ENCODE results near the gene PLEKHO2.

Gene PLEKHO2

DNA sequence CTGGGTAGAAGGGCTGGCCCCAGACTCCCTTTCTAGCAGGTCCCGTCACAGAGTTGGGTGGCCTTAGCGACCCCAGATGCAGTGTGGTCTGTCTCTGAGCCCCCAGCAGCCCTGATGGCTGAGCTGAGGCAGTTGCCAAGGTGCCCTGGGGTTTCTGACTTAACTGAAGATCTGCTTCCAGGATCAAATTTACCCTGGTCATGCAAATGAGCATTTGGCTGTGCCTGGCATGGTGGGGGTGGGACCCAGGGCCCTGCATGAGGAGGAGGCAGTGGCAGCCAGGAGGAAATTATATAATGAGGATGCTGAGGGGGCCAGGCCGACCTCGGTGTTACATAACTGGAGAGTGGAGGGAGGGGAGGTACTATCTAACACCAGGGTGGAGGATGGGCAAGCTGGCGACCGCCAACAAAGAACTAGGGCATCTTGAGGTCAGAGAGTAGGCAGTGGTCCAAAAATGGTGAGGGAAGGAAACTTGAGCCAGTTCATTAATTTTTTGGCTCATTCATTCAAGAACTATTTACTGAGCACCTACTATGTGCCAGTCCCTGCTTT, 16.4 kb downstream of the PLEKHO2 start:
- DNase-seq, result no peak

DNA sequence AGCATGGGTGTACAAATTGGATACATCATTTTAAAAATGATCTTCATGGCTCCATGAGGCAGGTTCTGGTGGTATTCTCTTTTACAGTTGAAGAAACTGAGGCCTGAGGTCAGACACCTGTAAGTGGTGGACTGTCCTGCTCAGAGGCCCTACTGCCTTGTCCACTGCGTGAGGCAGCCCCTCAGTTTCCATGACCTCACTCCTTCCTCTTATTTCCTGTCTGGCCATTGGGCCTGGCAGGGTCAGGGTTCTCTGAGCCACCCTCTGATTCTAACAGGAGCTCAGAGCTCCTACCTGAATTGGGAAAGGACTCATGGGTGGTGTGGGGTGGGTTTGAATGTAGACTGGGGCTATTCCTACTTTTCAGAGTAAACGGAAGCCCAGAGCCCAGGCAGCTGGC, 17.5 kb downstream of the PLEKHO2 start:
- no peak for DNase-seq

DNA sequence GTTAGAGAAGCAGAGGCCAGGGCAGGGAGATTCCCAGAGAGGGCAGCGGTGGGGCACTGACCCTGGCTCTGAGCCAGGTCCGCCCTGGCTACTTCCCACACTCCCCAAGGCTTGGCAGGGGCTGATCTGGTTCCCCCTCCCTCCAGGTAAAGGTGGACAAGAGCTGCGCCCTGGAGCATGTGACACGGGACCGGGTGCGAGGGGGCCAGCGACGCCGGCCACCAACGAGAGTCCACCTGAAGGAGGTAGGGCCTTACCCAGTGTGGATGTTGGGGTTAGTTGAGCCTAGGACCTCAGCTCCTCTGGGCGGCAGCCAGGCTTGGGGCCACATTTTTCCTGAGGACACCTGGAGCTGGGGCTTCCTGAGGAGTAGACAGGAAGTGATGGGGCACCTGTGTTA, 19.6 kb downstream of the PLEKHO2 start:
- DNase-seq, result no peak

DNA sequence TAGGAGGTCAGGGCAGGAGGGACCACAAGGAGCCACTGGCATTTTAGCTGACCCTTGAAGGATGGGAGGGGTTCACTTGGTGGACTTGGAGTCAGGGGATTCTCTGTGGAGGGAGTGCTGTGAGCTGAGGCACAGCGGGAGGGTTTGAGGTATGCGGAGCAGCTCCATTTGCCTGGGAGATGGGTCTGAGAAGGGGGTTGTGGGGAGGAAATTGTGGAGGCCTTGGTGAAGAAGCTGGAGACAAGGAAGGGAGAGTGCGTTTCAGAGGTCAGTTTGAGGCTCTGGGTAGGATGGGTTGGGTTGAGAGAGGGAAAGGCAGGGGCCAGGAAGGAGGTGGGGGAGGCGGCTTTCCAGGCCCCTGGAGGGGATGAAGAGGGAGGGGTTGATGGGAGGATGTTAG, 20.2 kb downstream of the PLEKHO2 start:
- no peak for DNase-seq

DNA sequence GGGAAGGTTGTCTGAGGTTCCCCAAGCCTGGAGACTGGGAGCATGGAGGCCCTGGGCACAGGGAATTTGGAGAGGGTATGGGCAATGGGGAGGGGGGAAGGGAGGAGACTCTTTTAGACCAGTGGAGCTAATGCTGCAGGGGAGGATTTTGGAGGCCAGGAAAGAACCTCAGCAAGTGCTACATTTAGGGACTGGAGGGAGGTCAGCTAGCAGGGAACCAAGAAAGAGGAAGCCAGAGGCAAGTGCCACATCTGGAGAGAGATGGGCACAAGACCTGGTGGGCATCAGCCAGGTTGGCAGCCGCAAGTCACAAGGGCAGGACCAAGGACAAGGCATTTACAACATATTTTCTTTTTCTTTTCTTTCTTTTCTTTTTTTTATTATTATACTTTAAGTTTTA, 20.7 kb downstream of the PLEKHO2 start:
- no peak for DNase-seq

DNA sequence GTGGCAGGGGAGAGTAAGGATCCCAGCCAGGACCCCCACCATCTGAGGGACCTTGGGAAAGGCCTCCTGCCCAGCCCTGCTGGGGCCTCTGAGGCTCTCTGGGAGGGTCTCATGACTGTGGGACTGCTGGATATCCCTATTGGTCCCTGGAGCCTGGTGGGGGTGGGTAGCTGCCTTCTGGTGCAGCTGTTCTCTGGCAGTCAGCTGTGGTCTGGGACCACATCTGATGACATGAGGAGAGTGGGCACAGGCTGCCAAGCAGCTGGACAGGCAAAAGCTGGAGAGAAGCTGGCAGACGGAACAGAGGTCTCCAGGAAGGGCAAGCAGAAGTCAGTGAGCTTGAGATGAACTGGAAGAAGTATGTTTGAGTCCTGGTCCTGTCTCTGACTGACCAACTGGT, 22.4 kb downstream of the PLEKHO2 start:
- no peak for DNase-seq

DNA sequence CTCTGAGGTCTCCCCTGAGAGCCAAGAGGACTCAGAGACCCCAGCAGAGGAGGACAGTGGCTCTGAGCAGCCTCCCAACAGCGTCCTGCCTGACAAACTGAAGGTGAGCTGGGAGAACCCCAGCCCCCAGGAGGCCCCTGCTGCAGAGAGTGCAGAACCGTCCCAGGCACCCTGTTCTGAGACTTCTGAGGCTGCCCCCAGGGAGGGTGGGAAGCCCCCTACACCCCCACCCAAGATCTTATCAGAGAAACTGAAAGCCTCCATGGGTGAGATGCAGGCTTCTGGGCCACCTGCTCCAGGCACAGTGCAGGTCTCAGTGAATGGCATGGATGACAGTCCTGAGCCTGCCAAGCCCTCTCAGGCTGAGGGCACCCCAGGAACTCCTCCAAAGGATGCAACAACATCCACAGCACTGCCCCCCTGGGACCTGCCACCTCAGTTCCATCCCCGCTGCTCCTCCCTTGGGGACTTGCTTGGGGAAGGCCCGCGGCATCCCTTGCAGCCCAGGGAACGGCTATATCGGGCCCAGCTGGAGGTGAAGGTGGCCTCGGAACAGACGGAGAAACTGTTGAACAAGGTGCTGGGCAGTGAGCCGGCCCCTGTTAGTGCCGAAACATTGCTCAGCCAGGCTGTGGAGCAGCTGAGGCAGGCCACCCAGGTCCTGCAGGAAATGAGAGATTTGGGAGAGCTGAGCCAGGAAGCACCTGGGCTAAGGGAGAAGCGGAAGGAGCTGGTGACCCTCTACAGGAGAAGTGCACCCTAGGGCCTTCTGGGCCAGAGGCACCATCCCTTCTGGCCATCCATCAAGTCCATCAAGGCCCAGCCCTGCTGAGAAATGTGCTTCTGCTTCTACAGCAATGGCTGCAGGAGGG, 23.6 kb downstream of the PLEKHO2 start:
- DNase-seq, result no peak

DNA sequence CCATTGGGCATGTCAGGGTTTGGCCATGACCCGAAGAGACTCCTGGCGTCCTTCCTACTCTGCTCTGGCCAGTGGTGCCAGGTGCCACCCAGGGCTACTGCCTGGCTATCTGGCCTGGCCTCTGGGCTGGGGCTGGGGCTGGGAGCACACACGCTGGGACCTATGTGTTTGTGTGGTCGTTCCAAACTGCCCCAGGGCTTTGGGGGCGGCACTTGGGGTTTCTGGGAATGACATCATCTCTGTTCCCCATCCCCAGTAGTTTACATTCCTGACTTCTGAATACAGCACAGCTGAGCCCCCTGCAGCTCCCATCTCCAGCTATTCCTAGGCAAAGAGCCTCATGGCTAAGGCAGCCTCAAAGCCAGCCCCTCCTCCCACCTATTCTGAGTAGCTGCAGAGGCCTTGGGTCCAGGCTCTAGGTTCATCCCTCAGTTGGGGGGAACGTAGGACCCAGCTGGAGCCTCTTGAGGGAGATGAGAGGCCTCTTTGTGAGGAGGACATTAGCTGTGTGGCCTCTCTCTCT, 24.3 kb downstream of the PLEKHO2 start:
- no peak for DNase-seq

DNA sequence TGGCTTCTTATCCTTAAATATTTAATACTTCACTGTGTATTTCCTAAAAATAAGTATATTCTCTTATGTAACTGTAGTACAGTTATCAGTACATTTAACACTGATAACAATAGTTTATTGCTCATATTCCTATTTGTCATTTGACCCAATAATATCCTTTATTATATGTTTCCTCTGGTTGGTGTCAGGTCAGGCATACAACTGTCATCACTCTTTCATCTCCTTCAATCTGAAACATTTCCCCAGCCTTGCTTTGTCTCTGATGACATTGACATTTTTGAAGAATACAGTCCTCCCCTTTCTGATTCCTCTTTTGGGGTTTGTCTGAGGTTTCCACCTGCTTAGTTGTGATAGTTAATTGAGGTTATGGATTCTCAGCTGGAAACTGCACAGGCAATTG, 27.8 kb downstream of the PLEKHO2 start:
- DNase-seq, result no peak

DNA sequence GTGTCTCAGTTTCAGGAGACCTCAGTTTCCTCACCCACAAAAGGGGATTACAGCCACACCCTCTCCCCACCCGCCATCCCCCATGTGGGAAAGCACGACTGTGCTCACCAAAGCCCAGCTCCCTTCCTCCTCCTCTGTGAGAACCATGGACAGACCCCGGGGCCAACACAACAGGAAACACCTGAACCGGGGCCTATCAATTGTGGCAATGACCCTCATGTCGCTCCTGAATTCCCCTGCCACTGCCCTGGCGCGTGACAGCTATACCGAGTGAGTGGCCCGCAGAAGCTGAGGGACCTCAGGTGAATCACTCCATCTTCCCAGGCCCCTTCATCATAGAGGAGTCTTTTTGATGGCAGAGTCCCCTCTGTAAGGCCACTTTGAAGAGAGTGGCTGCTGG, 28.6 kb downstream of the PLEKHO2 start:
- DNase-seq, result no peak

DNA sequence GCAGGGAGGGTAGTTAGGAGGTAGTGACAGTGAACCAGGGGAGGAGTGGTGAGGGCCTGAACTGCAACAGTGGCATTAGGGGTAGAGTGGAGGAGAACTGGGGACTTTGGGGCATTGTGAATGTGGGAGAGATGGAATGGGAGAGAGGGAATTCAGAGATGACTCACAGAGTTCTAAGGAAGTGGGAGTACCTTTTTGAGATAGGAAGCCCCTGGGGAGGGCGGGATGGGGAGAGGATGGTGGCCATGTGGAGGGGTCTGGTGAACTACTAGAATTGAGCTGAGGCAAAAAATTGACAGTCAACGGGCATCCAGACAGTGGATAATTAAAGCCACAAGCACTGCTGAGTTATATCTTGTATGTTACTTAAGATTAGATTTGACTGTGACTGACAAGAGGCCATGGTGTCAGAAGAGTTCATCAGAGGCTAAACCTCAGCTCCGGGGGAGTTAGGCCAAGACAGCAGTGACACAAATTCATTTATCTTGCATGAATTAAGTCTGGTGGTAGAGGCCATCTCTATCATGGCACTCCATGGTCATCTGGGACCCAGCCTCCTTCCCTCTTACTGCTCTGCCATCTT, 34.0 kb downstream of the PLEKHO2 start:
- peak; percentile 34 for DNase-seq

DNA sequence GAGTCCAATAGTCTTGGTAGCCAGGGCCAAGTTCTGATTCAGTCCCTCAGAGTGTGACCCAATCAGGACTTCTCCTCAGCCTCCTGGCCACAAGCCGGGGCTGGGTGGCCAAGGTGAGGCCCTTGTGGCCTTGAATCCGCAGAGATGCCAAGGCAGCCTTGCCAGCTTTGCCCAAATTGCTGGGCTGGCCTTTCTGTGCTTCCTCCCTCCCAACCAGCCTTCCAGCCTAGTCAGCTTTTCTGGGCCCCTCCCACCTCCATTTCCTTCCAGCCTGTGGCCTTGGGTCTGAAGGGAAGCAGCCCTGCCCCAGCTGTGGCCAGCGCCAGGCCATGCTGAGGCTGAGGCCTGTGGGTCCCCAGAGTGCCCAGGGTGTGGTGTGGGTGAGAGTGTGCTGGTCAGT, 35.7 kb downstream of the PLEKHO2 start:
- peak; percentile 43 for DNase-seq

DNA sequence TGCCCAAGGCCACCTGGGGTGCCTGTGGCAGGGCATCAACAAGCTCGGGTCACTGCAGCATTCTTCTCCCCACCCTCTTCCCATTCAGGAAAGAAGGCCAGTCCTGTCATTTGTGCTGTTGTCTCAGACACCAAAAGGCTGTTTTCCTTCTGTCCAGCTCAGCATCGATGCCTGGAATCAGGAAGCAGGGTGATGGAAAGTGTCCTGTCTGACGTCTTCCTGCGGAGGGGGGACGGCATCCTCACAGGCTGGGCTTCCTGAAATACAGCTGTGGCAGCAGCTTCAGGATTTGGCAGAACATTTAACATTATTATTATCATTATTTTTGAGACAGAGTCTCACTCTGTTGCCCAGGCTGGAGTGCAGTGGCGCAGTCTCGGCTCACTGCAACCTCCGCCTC, 37.0 kb downstream of the PLEKHO2 start:
- DNase-seq, result no peak

DNA sequence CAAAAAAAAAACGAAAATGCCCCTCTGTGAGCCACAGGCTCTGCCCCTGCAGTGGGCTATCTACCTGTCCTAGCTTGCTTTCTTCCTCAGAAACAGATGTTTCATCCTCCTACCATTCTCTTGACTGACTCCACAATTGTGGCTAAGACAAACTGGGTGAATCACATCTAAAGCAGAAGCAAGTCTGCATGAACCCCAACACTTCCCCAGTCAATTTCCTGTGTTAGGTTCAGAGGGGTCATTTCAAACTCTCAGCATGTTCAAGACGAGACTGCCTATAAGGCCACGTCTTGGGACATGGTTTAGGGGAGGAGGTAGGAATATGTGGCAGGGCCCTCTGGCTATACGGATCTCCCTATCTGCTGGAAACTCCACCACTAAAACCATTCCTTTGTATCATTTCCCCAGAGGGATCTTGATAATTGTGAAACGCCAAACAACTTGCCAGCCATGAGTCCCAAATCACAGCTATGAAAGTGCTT, 41.4 kb downstream of the PLEKHO2 start:
- DNase-seq, result peak; percentile 41

DNA sequence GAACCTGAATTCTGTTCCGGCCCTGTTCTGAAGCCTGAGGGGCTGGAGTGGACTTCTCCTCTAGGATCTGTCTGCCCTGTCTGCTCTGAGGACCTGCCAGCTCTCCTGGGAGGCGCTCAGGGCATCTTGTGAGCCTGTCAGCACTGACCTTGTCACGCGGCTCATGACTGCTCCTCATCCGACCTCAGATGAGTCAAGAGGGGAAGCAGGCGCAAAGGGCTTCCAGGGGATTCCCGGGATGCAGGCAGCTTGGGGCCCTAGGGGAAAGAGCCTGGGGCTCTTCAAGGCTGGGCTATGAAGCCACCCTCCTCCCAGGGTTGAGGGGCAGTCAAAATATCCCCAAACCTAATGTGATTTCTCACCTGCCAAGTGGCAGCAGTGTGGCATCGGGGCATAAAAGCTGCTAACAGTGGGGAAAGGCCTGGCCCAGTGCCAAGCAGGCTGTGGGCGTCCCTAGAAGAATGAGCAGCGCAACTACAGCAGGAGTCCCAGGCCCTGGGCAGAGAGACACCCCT, 42.3 kb downstream of the PLEKHO2 start:
- peak; percentile 75 for DNase-seq

DNA sequence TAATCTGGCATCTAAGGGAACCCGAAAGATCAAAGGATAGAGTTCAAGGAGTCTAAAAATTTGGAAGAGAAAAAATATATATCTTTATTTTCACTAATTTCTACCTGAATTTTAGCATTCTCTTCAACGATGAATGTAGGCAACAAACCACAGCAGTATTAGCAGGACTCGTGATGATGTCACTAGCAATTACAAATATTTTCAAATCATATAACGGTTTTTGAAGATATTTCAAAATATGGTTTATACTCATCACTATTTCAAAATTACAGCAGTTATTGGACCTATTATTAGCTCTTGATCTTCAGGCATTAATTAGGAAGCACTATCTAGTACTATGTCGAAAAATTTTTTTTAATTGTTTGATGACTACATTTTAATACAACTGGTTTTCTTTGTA, 43.0 kb downstream of the PLEKHO2 start:
- no peak for DNase-seq

DNA sequence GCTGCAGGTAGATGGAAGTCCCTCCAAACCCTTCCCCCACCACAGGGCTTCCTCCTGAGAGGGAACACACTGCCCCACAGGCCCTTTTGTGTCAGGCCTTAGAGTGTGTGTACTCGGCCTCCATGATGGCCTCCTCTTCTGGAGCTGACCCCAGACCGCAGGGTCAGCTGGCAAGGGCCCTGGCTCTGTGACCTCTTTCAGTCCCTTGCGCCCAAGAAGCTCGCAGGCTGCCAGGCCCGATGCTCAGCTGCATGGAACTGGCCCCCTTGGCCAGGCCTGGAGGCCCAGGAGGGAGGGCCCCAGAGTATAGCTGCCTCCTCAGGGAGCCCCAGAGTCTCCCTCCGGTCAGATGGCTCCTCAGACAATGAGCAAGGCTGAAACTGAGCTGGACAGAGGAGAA, 46.6 kb downstream of the PLEKHO2 start:
- no peak for DNase-seq

DNA sequence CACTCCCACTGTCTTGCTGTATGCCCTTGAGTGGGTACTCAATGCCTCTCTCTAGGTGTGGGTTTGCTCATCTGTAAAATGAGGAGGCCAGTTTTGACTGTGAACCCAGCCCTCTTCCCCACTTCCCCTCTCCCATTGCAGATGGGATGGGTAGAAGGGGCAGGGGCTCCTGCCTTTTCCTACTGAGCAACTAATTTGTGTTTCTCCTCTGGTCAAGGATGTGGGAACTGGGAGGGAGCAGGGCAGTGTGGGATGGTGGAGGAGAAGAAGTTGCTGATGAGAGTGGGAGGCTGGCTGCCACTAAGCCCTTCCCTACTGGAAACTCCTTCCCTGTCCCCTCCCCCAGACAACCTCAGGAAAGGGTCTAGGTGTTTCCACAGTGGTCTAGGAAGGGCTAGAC, 49.8 kb downstream of the PLEKHO2 start:
- DNase-seq, result no peak

DNA sequence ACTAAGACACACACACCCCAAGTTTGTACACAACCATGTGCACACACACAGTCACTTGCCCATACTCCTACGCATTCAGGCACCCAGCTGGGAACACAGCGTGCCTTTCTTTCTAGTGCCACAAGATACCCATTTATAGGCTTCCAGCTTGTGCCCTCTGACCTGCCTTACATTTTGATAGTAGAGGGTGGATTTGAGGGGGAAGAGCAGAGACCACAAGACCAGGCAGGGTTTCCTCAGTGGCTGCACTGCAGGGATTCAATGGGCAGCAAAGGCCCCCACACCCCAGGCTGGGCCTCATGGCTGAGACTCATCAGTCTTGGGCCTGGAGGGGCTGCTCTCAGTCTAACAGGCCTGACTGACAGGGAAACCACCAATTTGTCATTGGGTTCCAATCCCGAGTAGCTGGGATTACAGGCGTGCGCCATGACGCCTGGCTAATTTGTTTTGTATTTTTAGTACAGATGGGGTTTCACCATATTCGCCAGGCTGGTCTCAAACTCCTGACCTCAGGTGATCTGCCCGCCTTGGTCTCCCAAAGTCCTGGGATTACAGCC, 51.2 kb downstream of the PLEKHO2 start:
- DNase-seq, result no peak

DNA sequence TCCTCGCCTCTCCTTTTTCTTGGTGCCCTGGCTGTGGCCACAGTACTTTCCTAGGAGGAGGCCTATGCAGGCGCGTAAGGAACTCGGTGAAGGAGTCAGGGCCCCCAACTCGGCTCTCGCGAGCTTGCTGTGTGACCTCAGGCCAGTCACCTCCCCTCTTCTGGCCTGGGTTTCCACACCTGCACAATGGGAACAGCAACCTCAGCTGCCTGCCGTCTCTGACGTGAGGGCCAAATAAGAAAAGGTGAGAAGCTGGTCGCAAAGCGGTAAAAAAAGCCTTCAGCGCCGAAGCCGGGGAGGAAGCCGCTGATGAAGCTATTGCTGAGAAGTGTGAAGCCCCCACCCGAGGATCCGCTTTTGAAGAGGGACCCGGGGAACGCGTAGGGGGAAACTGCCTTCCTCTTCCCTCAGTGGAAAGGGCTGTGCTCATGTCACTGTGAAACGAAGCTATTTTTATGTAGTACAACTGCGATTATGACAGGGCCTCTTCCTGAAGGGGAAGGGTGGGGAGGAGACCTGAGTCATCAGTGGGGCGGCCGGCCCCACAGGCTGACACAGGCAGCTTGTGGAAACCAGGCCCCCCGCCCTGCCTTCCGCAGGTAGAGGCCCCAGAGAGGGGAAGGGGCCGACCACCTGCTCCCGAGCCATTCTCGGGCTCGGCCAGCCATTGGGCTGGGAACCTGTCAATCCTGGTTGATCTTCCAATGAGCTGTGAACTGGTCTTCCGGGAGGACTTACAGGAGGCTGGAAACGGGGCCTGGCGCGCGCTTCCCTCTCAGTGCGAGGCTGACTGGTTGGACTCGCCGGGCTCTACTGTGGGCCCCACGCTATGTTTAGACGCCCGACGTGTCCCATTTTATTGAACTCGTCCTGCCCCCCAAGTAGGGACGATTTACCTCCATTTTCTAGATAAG, 52.0 kb downstream of the PLEKHO2 start:
- DNase-seq, result peak; percentile 96

DNA sequence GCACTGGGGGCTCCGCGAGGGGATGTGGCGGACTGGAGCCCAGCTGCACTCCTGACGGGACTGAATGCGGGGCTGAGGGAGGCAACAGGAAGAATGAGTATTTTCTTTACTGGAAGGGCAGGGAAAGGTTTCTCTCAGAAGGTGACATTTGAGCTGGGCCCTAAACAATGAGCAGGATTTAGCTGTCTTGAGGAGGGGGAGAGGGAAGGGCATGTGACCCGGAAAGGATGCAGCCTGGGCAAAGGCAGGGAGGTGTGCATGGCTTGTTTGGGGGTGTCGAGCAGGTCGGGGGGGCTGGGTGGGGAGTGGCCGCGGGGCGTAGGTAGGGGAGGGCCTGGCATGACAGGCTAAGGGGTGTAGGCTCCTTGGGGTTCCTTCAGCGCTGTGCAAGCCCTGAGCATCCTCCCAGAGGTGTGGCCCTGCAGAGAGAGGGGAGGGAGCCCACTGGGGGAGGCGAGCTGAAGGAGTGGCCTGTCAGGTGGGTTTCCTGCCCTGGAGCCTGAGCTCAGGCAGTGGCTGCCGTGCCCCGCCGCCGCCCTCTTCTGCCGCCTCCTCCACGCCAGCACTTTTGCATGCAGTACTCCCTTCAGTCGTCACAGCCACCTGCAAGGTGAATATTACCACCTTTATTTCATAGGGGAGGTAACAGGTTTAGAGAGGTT, 52.8 kb downstream of the PLEKHO2 start:
- DNase-seq, result peak; percentile 52

Data from hematopoietic multipotent progenitor cell treated with erythropoietin and hydrocortisone succinate and interleukin-3 and kit ligand, for 6 days (in vitro differentiated cells).